Measurements from ENCODE around the gene DENND4A.

GRCh38 chr15:65659502-65660052 lies 132.5 kb downstream of the DENND4A start:
- TF ChIP-seq CTCF (IDR thresholded peaks at IDR 0.05; ENCODE audit: insufficient read depth, low read length, poor library complexity, severe bottlenecking) (no peak), EZH2phosphoT487 (conservative IDR thresholded peaks at IDR 0.05; ENCODE audit: low read length) (no peak)
